HUDEP-2 (cell line): ENCODE data around the gene ETFB.

Experiments
- DNase-seq, 76 experiments: peaks; one replicate each; lab custom pipeline; 2025; ENCODE audit not compliant: unreplicated experiment in 76 of 76; lab: John Stamatoyannopoulos, UW

The ETFB gene

DNA sequence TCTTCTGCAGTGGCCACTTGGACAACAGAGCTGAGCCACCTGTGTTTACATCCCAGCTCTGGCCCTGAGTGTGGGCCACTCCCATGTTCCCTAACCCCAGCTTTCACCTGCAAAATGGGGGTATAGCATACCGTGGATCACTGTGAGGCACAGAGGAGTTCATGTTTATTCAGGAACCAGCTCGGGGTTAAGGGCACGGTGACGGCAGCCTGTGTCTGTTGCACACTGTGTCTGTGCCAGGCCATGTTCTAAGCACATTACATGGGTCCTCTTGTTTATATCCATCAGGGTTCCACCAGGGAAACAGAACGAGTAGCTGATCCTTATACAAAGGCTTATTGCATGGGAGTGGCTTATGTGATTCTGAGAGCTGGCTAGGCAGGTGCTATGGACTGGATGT lies 68.8 kb downstream of the ETFB start:
- DNase-seq: no peak

DNA sequence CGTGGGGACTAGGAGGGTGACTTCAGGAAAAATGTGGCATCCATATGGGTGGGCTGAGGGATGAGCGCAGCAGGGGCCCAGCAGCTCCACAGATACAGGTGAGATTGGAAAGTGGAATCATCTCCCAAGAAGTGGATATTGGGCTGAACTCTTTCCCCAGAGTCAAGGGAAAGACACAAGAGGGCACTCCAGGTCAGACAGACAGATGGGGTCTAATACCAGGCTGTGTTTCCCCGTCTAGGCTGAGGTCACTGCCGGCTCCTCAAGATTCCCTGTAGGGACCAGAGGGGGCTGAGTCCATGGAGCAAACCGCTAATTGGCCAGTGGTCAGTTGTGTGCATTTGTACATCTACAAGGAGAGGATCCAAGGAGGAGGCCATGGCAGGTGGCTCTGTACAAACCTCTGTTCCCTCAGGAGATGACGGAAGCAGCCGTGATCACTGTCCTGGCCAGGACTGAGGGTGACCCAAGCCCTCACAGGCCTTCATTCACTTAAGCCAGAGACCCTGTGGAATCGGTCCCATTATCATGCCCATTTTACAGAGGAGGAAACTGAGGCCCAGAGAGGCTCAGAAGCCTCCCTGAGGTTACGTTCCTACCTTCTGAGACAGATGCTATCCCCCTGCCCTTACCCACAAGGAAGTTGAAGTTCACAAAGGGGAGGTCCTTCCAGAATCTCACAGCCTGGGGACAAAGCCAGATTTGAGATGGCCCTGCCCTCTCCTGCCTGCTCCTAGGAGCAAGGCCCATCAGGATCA lies 69.7 kb downstream of the ETFB start:
- peak in 3 of 76 experiments; percentile 14 to 36 (median 23) for DNase-seq

- DNase-seq: no peak
Measured at GRCh38 chr19:51295382-51296126, 70.6 kb downstream of the ETFB start.
